ENCODE measurements around the gene TRAT1.

The TRAT1 gene

DNA sequence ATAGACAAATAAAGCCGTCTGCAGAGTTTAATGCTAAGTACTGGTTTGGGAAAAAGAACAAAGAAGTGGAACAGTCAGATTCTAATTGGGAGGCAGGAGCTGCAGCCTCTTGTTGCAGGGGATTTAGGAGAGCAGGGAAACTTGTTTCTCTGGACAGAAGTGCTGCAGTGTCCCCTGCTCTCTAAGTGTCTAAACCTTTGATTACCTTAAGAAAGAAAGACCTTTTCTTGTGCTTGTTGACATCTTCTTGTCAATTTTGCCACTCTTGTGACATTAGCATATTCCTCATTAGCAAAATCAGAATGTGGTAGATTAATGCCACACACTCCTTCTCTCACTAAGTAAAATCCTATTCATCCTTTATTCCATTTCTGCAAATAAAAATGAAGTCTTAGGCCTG is 38.8 kb downstream of the TRAT1 start:
- DNase-seq (ENCODE audit: low read depth in 2 of 2), result no peak

- DNase-seq (ENCODE audit: low read depth in 2 of 2), result no peak
Measured at GRCh38 chr3:108862865-108863798, 40.5 kb downstream of the TRAT1 start.

GRCh38 chr3:108863799-108864135 is 41.2 kb downstream of the TRAT1 start:
- no peak for DNase-seq (ENCODE audit: low read depth in 2 of 2)

DNA sequence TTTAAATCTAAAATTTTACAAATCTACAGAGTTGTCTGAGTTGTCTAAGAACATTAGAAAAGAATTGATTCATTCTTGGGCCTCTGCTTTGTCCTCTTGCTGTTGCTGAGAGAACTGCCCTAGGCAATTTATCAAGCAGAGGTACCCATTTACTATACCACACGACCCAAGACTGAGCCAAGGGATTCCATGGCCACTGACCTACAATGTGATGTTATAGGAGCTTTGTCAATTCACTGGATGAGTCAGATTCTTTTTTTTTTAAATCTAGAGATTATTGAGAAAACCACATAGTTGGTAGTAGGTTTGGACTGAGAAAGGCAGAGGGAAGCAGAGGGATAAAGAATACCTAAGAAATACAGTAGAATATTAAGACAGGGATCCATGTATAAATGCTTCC is 55.3 kb downstream of the TRAT1 start:
- no peak for DNase-seq (ENCODE audit: low read depth in 2 of 2)

GRCh38 chr3:108879915-108880314 is 57.3 kb downstream of the TRAT1 start:
- DNase-seq (ENCODE audit: low read depth in 2 of 2), result no peak

- DNase-seq (ENCODE audit: low read depth in 2 of 2), result no peak
Measured at GRCh38 chr3:108882762-108883161, 60.2 kb downstream of the TRAT1 start.

- DNase-seq (ENCODE audit: low read depth in 2 of 2), result no peak
Measured at GRCh38 chr3:108883373-108883772, 60.8 kb downstream of the TRAT1 start.

DNA sequence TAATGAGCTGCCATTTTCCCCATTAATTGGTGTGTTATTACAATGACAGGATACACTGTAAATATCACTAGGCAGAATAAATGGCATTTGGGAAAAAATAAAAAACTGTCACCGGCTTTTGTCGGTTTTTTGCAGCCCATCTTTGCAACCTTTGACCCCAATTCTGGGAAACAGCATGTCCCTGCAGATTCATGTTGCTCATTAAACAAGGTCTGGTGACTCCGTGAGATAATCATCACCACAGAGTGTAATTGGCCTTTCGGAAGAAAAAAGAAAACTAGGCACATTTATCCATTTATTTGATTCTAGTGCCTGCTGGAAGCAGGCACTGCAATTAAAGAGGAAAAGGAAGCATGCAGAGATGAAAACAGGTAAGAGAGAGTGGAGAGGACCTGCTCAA is 64.5 kb downstream of the TRAT1 start:
- no peak for DNase-seq (ENCODE audit: low read depth in 2 of 2)

- no peak for DNase-seq (ENCODE audit: low read depth in 2 of 2)
Measured at GRCh38 chr3:108887777-108888176, 65.2 kb downstream of the TRAT1 start.

DNA sequence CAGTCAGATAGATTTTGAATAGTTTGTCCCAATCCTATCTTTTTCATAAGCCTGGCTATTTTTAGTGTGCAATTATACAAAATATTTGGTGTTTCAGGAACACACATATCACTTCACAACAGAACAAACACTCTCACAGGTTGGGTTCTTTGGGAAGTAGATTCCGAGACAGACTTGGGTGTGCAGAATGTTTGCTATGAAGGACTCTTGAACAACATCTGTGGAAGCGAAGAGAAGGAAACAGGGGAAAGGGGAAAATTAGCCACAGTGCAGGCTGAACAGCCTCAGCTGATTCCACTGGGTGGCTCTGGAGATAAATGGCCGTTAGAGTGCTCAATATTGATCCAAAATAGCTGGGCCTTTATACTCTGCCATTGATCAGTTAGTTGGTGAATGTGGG is 69.2 kb downstream of the TRAT1 start:
- DNase-seq (ENCODE audit: low read depth in 2 of 2), result no peak

DNA sequence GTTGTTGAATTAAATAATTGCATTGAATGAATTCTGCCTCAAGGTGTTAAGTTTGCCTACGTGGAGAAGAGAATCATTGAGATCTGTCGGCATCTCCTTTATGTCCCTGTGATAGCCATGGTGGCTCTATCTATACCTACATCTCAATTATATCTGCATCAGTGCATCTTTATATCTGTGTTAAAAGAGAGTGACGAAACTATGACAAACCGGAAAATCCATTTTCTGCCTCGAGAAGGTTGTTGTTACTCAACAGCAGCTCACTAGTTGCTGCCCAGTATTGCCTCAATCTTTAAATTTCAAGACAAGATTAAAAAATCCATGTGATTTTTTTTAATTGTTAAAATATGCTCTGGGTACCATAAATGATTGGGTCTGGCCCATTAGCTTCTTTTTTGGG is 72.4 kb downstream of the TRAT1 start:
- DNase-seq (ENCODE audit: low read depth in 2 of 2), result no peak

DNA sequence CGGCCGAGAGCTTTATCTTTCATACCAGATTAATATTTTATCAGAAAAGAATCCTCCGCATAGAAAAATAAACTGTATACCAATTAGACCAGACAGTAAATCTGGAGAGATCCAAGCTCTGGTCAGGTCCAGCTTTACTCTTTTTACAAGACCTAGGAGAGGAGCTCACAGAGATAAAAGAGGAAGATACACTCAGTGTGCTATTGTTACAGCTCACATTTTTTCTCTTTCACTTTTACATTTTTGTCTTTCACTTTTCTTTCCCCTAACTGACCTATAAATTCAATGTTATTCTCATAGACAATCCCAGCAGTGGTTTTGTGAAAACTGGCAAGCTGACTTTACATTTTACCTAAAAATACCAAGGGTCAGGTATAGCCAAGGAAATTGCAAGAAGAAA is 75.3 kb downstream of the TRAT1 start:
- DNase-seq (ENCODE audit: low read depth in 2 of 2), result no peak

DNA sequence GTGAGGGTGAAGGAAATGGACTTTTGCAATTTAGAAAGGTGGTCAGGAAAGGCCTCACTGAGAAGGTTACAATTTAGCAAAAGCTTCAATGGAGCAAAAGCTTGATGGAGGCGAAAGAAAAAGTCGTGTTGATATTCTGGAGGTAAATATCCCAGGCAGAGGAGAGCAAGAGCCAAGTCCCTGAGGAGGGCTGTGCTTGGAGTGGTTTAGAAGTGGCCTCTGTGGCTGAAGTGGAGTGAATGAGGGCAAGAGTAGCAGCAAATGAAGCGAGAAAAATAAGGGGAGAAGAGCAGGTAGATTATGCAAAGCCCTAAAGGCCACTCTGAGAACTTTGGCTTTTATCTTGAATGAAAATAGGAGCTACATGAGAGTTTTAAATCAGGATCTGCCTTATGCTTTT is 76.9 kb downstream of the TRAT1 start:
- no peak for DNase-seq (ENCODE audit: low read depth in 2 of 2)
